Measurements from ENCODE around the gene TOX2.

The TOX2 gene

GRCh38 chr20:43955750-43956191 is 41.1 kb downstream of the TOX2 start:
- ChIA-PET CTCF (interaction anchor here (1.2 kb wide), 1 partner anchor 8 kb away, joined by 3 read pairs; no protein-coding TSS in a partner anchor), POLR2A (no interaction called here)

More at GRCh38 chr20:43955750-43956191, 41.1 kb downstream of the TOX2 start:
- Histone ChIP-seq H3K4me3 (ENCODE audit: low read depth, low read length) (no peak overlapping the region), H3K36me3 (ENCODE audit: control insufficient read depth in 2 of 2, insufficient read depth in 1 of 2, low read length in 2 of 2) (no peaks in the 10 kb centered on the region), H3K27ac (ENCODE audit: extremely low read depth, low read depth, low read length) (no peak overlapping the region), H3K9me3 (ENCODE audit: control insufficient read depth, insufficient read depth, low read depth, low read length) (no peaks in the 10 kb centered on the region), H3K4me1 (ENCODE audit: control insufficient read depth, insufficient read depth, low read length) (peaks cover 5% of the 10 kb centered on the region; the same call in 1 of the 2 replicates)
- TF ChIP-seq ZNF24 (tag by site-specific recombination; IDR thresholded peaks at IDR 0.05) (no peak), ZNF114 (tag by site-specific recombination; IDR thresholded peaks at IDR 0.05) (no peak), ZBTB1 (tag by site-specific recombination; IDR thresholded peaks at IDR 0.05) (no peak), ZNF2 (tag by site-specific recombination; IDR thresholded peaks at IDR 0.05) (no peak), ZNF701 (tag by site-specific recombination; IDR thresholded peaks at IDR 0.05) (no peak), PRDM2 (tag by site-specific recombination; IDR thresholded peaks at IDR 0.05; ENCODE audit: borderline replicate concordance) (no peak), ZNF792 (tag by site-specific recombination; IDR thresholded peaks at IDR 0.05) (no peak), ZNF202 (tag by site-specific recombination; IDR thresholded peaks at IDR 0.05; ENCODE audit: borderline replicate concordance) (no peak), ZNF354C (tag by site-specific recombination; IDR thresholded peaks at IDR 0.05; ENCODE audit: borderline replicate concordance, low read depth) (no peak), MZF1 (tag by site-specific recombination; IDR thresholded peaks at IDR 0.05; ENCODE audit: borderline replicate concordance) (no peak), ZNF37A (tag by site-specific recombination; IDR thresholded peaks at IDR 0.05) (no peak), ZNF585B (tag by site-specific recombination; IDR thresholded peaks at IDR 0.05) (no peak), ZBTB48 (tag by site-specific recombination; IDR thresholded peaks at IDR 0.05) (no peak), ZNF692 (tag by site-specific recombination; IDR thresholded peaks at IDR 0.05) (no peak), ZNF148 (tag by site-specific recombination; IDR thresholded peaks at IDR 0.05; ENCODE audit: borderline replicate concordance) (no peak), EGR2 (tag by site-specific recombination; IDR thresholded peaks at IDR 0.05; ENCODE audit: low read depth) (no peak), ZNF654 (tag by site-specific recombination; IDR thresholded peaks at IDR 0.05; ENCODE audit: low read depth) (no peak), ZNF580 (tag by site-specific recombination; IDR thresholded peaks at IDR 0.05) (no peak), ELK4 (IDR thresholded peaks at IDR 0.05; ENCODE audit: borderline replicate concordance, low read depth, low read length) (no peak)

Data from HEK293 (cell line).